Stimulated activated CD4-positive, alpha-beta T cell treated with anti-CD3 and anti-CD28 coated beads, TNF-alpha, amount 100 ng/mL, for 24 hours (primary cell): Measurements from ENCODE around the gene SUSD1.
A peak's percentile ranks its signal among the peaks of the same experiment; 100 is the strongest.
"Not testable (repeated sequence)": the region's sequence is repeated elsewhere in the genome, so short reads cannot be mapped to it uniquely, and the experiment has no call there.

Experiments
- DNase-seq, 3 experiments: peaks; one replicate each; pipeline ENCODE4 v3.0.0-alpha.2; 2020; ENCODE audit warnings: low read depth in 3 of 3

The SUSD1 gene

DNA sequence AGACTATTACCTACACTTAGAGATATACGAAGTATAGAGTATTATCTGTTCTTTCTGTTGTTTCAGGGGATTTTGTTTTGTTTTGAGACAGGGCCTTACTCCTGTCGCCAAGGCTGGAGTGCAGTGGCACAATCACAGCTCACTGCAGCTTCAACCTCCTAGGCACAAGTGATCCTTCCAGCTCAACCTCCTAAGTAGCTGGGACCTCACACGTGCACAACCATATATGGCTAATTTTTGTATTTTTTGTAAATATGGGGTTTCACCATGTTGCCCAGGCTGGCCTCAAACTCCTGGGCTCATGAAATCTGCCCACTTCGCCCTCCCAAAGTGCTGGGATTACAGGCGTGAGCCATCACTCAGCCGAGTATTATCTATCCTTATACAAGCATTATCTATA, 45.9 kb downstream of the SUSD1 start:
- DNase-seq, result no peak

DNA sequence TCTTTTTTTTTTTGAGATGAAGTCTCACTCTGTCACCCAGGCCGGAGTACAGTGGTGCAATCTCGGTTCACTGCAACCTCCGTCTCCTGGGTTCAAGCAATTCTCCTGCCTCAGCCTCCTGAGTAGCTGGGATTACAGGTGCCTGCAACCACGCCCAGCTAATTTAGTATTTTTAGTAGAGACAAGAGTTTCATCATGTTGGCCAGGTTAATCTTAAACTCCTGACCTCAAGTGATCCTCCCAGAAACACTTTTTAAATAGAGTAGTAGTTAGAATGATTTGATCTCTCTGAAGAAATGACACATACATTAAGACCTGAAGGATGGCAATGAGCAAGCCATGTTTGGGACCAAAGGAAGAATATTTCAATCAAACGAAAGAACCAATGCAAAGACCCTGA, 46.7 kb downstream of the SUSD1 start:
- not testable (repeated sequence) for DNase-seq

DNA sequence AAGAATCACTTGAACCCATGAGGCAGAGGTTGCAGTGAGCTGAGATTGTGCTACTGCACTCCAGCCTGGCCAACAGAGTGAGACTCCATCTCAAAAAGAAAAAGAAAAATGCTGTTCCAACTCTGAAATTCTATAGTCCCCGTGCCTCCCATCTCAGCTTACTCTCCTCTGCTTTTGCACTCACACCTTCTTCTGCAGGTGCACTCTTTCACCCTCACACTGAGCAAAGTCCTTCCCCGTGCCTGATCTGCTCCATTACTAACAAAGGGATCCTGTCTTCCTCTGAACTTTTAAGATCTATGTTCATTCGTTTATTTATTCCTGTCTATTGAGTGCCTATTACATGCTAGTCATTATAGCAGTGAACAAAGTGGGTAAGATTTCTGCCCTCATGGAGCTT, 47.8 kb downstream of the SUSD1 start:
- no peak for DNase-seq

DNA sequence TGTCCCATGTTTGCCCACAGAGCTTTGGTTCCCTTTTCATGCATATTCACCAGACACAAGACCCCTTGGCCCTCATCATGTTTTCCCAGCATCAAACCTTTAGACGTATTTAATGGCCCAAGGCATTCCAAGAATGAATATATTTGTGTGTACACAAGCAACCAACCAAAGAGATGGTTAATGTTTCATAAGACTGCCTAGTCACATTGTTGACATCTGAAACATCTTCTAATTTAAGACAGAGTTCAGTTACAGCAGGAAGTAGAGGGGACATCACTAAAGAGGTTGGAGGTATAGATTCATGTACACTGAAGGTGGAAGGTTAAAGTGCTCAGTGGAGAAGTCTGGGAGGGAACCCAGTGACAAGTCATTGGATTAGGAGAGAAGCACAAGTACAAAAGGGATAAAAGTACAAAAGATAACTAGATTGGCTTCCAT, 49.1 kb downstream of the SUSD1 start:
- no peak for DNase-seq

DNA sequence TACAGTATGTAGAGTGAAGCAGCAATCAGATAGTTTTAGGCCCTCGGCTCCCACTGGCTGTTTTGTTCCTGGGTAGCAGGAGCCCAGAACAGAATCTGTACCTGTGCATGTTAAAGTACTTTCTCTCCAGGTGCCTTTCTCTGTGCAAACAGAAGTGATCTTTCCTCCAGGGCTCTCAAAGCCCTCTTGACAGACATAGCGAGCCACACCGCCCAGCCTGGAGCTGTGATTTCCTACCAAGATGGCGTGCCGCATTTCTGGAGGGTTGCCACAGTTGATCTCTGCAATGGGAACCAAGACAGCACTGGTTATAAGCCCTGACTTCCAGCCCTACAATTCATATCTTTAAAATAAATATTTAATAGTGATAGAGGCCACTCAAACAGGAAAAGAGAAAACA, 50.9 kb downstream of the SUSD1 start:
- DNase-seq, result no peak

DNA sequence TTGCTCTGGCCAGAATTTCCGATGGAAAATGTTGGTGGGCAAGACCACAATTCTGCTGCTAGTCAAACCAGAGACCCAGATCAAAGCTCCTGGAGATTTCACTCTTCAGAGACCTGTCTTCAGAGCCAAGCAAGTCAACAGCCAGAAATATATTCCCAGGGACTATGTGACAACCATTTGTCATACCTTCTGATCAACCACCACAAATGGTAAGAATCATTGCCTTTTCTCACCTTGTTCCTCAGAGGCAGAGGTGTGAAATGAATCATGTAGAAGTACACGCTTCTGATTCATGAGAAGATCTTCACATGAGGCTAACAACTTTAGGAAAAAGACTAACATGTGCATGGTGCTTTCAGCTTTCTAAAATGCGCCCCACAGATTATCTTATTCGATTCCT, 53.5 kb downstream of the SUSD1 start:
- DNase-seq, result no peak

DNA sequence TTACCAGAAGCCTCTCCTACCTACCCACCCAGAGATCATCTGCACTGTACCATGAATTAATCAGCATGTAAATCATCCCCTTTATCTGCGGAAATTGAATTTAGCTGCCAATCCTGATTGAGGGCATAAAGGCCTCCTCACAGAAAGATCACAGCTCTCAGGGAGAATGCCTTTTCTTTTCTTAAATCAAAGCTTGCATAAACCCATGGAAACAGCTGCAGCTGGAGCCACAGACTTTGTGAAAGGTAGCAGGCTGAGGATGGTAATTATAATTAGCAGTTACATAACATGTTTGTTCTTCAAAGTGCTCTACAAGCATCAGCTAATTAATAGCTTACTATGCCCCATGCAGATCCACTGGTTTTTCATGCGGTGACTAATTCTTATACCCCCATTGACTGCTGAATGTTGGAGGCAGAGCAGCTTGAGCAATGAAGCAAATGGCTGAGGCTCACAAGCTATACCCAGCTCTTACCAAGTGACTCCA, 54.6 kb downstream of the SUSD1 start:
- DNase-seq, result no peak

DNA sequence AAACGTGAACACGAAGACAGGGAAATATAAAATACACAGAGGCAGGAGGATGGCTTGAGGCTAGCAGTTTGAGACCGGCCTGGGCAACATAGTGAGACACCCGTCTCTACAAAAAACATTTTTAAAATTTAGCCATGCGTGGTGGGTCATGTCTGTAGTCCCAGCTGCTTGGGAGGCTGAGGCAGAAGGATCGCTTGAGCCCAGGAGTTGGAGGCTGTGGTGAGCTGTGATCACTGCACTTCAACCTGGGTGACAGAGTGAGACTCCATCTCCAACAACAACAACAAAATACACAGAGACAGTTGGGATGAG, 55.1 kb downstream of the SUSD1 start:
- DNase-seq, result no peak

DNA sequence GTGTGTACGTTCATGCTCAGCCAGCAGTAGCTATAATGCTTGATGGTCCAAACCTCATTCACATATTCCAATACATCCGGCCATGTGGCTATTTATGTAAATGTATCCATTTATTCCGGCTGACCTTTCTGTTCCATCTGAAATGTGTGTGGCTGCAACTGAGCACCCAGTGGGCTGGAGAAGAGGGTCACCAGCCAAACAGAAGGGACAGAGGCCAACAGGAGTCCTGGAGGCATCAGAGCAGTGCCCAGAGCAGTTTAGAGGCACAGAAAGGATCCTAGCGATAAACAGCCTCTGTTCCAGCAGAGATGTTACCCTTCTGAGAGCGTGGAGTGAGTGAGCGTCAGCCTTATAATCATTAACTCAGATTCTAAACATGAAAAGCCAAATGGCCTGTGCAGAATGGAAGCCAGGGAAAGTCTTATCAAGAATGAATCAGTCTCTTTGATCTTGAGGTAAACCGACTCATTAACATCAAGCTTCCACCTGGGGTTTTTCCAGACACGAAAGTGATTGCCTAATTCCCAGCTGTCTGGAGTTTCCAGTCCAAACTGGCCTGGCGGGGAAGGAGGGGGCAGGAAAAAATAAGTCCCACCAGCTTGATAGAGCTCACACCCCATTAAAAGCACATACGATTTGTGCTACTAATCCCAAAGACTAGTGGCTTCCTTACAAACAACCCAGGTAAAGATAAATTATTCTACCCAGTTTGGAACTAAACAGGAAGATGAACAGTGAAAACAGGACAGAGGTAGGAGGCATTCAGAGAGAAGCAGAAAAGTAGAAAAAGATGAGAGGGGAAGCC, 55.7 kb downstream of the SUSD1 start:
- no peak for DNase-seq

DNA sequence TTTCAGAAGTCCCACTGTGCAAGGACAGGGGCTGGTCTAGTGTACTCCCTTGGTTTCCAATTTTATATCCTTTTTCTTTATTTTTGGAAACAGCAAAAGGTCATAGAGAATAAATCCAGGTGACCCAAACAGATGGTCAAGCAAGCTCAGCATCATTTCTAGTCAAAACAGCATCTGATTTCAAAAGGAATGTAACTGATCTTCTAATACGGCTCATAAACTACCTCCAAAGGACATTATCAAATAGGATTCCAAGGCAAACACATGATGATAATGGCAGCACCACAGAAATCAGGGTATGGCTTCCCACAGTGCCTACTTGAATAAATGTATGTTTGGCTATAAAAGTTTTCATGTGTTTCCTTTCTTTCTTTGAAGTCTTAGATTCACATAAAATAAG, 57.1 kb downstream of the SUSD1 start:
- no peak for DNase-seq

DNA sequence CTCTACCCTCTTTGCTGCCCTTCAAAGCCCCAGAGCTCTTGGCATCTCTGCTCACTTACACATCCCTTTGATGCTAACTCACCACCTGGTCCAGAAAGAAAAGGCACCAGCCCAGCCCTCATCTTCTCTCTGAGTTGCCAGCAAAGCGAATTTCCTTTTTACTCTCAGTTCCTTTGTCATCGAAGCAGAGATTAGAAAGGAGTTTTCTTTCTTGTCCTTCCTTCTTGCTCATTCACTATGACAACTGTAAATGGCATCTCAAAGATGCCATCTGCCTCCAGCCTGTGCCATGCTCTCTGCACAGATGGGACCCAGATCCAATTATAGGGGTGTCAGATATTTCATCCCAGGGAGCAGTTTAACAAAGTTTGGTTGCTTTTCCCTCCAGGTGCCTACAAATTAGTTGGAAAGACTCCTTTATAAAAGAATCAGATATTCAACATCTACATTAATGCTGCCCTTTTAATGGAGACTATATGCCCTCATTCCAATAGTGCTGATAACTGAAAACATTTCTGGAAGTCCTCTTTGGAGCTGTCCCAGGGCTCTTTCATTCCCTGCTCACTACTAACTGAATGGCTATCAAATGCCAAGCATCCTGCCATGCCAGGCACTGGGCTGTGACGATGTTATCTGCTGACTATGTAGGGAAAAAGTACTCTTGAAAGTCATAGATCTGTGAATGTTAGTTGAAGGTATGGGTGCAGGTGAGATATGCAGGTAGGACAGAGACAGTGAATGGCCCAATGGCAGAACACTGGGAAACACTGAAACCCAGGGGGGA, 58.9 kb downstream of the SUSD1 start:
- no peak for DNase-seq

DNA sequence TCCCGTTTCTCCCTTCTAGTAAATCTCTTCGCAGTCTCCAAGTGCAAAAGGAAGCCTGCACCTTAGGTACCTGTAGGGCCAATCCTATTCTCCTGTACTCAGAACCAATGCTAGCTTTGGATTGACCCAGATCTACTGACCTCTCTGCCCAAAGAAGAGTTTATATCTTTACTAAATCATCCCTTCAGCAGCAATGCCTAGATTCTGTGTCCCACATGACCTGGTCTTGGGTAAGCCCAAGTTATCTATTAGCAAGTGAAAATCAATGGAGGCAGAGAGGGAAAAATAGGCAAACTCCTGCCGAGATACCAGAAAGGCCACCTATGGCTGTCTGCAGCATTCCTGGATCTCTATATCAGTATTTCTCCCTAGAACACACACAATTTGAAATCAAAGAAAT, 60.0 kb downstream of the SUSD1 start:
- no peak for DNase-seq

DNA sequence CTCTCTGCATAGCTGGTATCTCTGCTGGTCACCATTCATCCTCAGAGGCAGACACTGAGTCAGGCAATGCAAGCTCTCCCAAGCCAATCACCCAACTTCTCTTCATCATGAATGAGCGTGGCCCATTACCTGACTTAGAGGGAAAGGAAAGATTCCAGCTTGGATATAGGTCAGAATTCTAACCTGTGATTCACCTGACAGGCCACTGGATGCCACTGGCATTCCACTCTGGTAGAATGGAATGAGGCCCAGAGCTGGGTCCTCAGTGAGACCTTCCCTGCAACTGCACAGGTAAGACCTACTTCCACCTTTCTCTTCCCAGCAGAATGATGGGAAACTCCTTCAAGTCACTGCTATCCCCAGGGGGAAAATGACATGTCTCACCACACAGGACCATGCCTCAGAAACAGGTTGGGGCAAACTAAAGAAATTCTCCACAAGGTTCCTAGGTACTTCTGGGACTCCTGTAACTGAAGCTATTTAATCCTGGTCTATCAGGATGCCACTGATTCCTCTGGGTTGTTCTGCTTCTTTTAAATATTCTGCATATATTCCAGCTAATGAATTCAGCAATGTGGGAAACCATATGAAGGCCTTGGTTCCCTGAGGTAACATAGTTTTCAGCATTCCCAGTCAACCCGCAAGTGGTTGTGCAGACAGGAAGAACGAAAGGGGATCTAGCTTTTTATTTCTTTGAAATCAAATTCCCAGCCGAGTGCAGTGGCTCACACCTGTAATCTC, 62.0 kb downstream of the SUSD1 start:
- peak in 1 of 3 experiments; percentile 5 for DNase-seq

DNA sequence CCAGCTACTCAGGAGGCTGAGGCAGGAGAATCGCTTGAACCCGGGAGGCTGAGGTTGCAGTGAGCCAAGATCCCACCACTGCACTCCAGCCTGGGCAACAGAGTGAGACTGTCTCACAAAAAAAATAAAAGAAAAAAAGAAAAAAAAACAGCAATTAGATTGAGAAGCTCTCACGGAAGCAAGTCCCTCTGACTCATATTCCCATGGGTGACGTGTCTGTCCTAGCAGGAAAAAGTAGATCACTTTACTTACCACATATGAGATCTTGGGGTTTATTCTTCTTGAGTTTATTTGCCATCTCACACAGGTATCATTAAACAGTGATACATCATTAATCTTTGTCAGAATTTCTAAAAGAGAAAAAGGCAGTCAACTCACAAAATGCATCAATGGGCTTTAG, 62.6 kb downstream of the SUSD1 start:
- DNase-seq, result no peak

DNA sequence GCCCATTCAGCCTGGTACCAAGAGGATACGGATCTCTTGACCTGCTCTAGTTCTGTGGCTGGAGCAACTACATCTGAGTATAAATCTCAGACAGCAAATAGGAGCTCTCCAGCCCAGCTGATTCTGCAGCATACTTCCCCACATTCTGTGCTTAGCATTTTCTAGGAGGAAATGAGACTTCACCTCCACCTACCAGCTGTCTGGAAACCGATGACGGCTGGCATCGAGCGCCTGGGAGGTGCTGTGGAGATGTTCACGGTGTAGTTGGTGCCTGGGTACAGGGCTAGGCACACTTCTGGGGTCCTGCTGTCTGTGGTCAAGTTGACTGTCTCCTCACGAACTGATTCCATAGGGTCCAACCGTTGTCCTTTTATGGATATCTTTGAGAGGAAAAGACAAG, 63.6 kb downstream of the SUSD1 start:
- no peak for DNase-seq

DNA sequence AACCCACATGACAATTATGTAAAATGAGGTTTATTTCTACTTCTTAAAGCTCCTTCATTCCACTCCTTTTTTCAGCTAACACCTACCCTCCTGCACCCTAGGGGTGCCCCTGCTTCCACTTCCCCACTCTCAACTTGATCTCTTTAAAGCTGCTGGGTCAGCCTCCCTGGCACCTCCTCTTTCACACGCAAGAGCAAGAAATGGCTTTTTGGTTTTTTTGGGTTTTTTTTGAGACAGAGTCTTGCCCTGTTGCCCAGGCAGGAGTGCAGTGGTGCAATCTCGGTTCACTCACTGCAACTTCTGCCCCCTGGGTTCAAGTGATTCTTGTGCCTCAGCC, 64.4 kb downstream of the SUSD1 start:
- DNase-seq, result no peak

DNA sequence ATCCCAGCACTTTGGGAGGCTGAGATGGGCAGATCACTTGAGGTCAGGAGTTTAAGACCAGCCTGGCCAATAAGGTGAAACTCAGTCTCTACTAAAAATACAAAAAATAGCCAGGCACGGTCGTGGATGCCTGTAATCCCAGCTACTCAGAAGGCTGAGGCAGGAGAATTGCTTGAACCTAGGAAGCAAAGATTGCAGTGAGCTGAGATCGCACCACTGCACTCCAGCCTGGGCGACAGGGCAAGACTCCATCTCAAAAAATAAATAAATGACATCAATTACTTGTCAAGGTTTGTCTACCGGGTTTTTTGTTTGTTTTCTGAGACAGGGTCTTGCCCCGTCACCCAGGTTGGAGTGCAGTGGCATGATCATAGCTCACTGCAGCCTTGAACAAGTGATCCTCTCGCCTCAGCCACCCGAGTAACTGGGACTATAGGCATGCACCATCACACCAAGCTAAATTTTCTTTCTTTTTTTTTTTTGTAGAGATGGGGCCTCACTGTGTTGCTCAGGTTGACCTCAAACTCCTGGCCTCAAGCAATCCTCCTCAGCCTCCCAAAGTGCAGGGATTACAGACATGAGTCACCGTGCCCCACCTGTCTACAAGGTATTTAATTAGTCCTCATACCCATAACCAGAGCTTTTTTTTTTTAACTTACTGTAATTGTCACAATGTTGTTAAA, 64.9 kb downstream of the SUSD1 start:
- DNase-seq, result no peak

DNA sequence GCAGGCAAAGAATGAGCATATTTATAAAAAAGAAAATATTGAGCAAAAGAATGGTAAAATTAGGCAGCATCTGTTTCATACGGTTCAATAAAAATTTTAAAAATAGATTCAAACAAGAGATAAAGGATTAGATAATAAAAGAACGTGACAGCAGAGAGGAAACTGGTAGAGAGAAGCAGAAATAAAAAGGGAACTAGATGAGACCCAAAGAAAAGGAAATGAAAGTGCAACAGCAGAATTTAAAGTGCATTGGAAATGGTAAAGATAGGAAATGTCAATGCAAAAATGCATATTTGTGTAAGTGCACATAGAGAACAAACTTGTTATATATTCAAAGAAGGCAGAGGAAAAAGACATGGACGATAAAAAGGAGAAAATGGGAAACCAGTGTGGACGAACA, 70.2 kb downstream of the SUSD1 start:
- DNase-seq, result no peak

DNA sequence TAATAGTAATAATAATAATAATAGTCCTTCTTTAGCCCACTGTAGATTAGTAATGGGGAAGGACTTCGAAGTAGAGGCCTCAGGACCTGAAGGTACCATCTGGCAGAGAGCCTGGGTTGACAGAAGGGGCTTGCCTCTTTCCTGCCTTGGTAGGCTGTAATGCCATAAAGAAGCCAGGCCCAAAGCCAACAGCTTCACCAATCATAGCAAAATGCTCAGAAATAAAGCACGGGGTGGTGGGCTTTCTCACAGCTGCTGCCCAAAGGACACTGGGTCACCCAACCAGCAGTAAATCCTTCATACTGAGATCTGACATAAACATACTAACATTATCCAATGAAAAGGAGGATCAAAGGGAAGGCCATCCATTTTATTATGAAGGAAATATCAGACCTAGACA, 70.7 kb downstream of the SUSD1 start:
- DNase-seq, result no peak

DNA sequence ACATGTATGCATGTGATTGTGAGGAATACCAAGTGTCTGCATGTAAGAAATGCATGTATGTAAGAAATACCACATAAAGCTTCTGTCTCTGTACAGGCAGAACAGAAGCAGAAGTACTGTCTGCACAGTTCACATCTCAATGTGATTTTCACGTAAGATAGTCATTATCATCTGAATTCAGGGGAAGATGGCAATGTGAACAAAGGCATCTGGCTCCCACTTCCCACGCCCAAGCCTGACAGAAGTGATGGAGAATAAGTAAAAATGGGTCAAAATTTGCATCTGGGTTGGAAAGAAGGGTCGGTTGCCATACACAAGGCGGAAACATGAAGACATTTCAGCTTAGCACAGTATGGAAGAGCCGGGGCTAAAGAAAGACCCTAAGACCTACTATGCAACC, 71.7 kb downstream of the SUSD1 start:
- no peak for DNase-seq

DNA sequence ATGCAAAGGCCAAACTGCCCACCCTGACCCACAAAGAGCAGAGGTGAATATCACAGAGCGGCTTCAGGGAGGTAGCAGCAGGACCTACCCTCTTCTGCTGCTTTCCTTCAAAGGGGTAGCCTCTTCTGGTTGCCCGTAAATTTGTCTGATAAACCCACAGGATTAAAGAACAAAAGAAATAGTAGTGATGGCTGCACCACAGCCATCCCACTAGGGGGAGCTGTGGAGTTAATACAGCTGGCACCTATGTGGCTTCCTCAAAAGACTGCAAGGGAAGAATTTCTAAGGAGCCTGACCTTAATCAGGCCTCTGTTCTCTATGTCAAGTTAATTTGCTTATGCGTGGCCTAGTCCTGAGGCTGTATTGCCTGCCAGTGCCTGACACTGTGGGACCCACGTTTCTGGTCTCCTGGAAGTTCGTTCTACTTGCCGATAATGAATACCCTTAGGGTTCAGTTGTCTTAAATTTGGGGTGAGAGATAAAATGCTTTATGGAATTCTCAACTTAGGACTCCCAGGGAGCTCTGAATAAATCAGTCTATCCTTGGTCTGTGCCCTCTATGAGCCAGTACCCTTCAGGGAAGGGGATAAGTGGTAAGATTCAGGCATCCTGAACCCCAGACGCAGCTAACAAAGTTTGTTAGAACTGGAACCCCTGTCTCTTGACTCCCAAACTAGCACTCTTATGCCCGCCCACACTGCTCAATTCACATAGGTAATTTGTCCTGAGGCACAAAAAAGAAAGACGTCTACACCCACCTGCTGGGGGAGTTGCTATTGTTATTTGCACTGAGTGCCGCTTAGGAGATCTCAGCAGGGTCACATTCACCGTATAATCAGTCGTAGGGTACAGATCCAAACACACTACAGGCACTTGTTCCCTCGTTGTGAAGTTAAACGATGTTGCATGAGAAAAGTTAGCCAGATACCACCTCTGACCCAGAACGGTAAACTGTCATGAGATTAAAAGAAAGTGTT, 77.1 kb downstream of the SUSD1 start:
- peak; percentile 26 to 64 (median 52) for DNase-seq
